T-helper 1 cell treated with Interleukin-12 subunit alpha and Interleukin-12 subunit beta and Interleukin-4 antibody, amounts not matched to agents 30 ng/mL and 1 ng/mL, for 36 hours (primary cell): ENCODE measurements around the gene DYTN. TPM values are rescaled to one million over a fixed set of nuclear protein-coding genes. Genes with fewer than 3 reads are reported as not detected.
"Not testable (repeated sequence)": the region's sequence is repeated elsewhere in the genome, so short reads cannot be mapped to it uniquely, and the experiment has no call there.

Source experiments
- intact Hi-C: fragments of 100-400 bp; cut with micrococcal nuclease; formaldehyde crosslinking; loops from one replicate; pipeline ENCODE4 v1.15.1; 2024
- total RNA-seq: library from RNA; stranded (reverse); gene quantifications from 2 replicates; pipeline ENCODE4 v1.2.3, GENCODE V29; 2022

Gene DYTN
- total RNA-seq = not detected in 2 replicates

GRCh38 chr2:206718296-206718695, at the start of gene DYTN:
DYTN (minus strand) TSS chr2:206718396; CDS start chr2:206718279, 117 bp downstream.
- intact Hi-C loops = no loop called here

- intact Hi-C loops = loop anchor here (5.0 kb wide), 2 partner anchors 74 to 1486 kb away; no protein-coding TSS in a partner anchor
Measured at GRCh38 chr2:206766057-206766930, 48.1 kb upstream of the DYTN start.

GRCh38 chr2:206765242-206766056, 47.3 kb upstream of the DYTN start, which contains the start of the genes FASTKD2 and MDH1B:
FASTKD2 (plus strand) TSS chr2:206765606; CDS start chr2:206766694, 1,088 bp downstream.
MDH1B (minus strand) TSS chr2:206765328; CDS start chr2:206765271, 57 bp downstream.
- intact Hi-C loops = loop anchor here (1.0 to 5.0 kb wide), 17 partner anchors 16 to 1501 kb away; partner anchors contain the start of genes CCNYL1, CREB1, EEF1B2 and INO80D

GRCh38 chr2:206764673-206765241, 46.6 kb upstream of the DYTN start:
- intact Hi-C loops = loop anchor here (1.0 to 5.0 kb wide), 17 partner anchors 17 to 1502 kb away; partner anchors contain the start of genes CCNYL1, CREB1, EEF1B2 and INO80D

GRCh38 chr2:206756816-206757215, 38.6 kb upstream of the DYTN start:
- intact Hi-C loops = no loop called here

GRCh38 chr2:206740800-206741199, 22.6 kb upstream of the DYTN start:
- intact Hi-C loops = no loop called here

GRCh38 chr2:206739271-206739670, 21.1 kb upstream of the DYTN start:
- intact Hi-C loops = no loop called here

- intact Hi-C loops = no loop called here
Measured at GRCh38 chr2:206736935-206737334, 18.7 kb upstream of the DYTN start.

GRCh38 chr2:206733341-206733740, 15.1 kb upstream of the DYTN start:
- intact Hi-C loops = no loop called here

GRCh38 chr2:206728277-206729199, 10.3 kb upstream of the DYTN start:
- intact Hi-C loops = no loop called here

GRCh38 chr2:206727287-206727686, 9.1 kb upstream of the DYTN start:
- intact Hi-C loops = no loop called here

GRCh38 chr2:206723288-206723687, 5.1 kb upstream of the DYTN start:
- intact Hi-C loops = no loop called here

GRCh38 chr2:206721256-206721920, 3.2 kb upstream of the DYTN start:
- intact Hi-C loops = no loop called here

GRCh38 chr2:206716623-206717022, 1.6 kb downstream of the DYTN start:
- intact Hi-C loops = no loop called here

- intact Hi-C loops = not testable (repeated sequence)
Measured at GRCh38 chr2:206715183-206715582, 3.0 kb downstream of the DYTN start.

- intact Hi-C loops = no loop called here
Measured at GRCh38 chr2:206713746-206714145, 4.5 kb downstream of the DYTN start.

- intact Hi-C loops = no loop called here
Measured at GRCh38 chr2:206708286-206708685, 9.9 kb downstream of the DYTN start.

- intact Hi-C loops = no loop called here
Measured at GRCh38 chr2:206707164-206707701, 11.0 kb downstream of the DYTN start.

GRCh38 chr2:206701952-206702605, 16.1 kb downstream of the DYTN start:
- intact Hi-C loops = no loop called here
